Right atrium auricular region (tissue), 2 donors: ENCODE measurements around the gene CD300C. TPM values are rescaled to one million over a fixed set of nuclear protein-coding genes. Genes with fewer than 3 reads are reported as not detected.

ENCODE experiments used
- DNase-seq: peaks from one replicate; pipeline ENCODE4 v3.0.0-alpha.2; 2019; ENCODE audit warnings: low spot score
- H3K27ac ChIP-seq, 2 donors: fragments of 200-600 bp; sonication (generic); 1 replicate in 1 of 2; 2 replicates in 1 of 2; pipeline ENCODE4 v1.5.1; 2016 to 2019
- H3K27me3 ChIP-seq, 2 donors: fragments of 200-600 bp; sonication (generic); one replicate each; pipeline versions ENCODE4 v1.5.1 to v1.6.0; 2017 to 2019
- H3K36me3 ChIP-seq: fragments of 200-600 bp; sonication (generic); one replicate; pipeline ENCODE4 v1.5.1; 2016
- H3K4me1 ChIP-seq, 2 donors: fragments of 200-600 bp; sonication (generic); one replicate each; pipeline versions ENCODE4 v1.5.1 to v1.6.0; 2017 to 2019
- H3K4me3 ChIP-seq, 2 donors: fragments of 200-600 bp; sonication (generic); 1 replicate in 1 of 2; 2 replicates in 1 of 2; pipeline ENCODE4 v1.5.1; 2017 to 2019; ENCODE audit warnings: mild to moderate bottlenecking in 1 of 2, moderate library complexity in 1 of 2
- H3K9me3 ChIP-seq, 2 donors: fragments of 200-600 bp; sonication (generic); one replicate each; pipeline ENCODE4 v1.5.1; 2019
- total RNA-seq, 2 donors: library from RNA; depleted of rRNA; stranded (reverse); fragments of >200 nt; gene quantifications; one replicate each; pipeline ENCODE4 v1.1.0, GENCODE V29; 2016
- TF ChIP-seq, protein P1 (sequence below), 2 donors: fragments of 200-600 bp; sonication (generic); IDR thresholded peaks; one replicate each; pipeline ENCODE4 v1.5.1; 2019; ENCODE audit warnings: antibody characterized with exemption in 2 of 2

CD300C gene
- total RNA-seq, 2 donors from 2014 or later: 0.98 TPM; not detected in 1

DNA sequence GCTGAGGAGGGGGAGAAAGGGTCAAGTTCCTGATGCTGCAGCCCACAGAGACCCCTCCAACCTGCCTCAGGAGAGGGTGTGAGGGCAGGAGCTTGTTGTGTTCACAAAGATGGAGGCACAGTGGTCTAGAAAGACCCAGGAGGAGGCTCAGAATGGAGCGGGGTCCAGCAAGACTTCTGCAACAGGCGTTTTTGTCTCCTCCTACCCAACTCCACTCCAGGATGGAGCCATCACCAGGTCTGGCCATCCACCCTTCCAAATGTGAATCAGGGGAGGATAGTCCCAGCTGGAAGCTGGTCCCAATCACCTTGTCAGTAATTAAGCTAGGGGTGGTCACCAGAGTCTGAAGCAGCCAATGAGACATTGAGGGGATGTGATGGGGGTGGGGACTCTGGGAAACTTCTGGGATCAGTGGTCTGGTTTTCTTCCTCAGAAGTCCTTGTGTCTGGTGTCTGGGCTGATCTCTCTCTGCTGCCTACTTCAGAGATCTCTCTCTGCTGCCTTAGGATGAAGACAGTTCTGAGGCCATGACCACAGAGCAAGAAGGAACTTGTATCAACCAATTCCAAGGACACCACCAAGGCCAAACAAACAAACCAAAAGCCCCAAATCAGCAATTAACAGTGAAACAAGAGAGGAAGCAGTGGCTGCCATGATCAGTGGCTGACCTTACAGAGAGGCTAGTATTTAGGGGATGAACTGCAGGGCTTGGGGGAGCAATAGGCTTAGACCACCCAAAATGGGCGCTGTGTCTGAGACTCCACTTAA, 29.2 kb downstream of the CD300C start:
- no peaks in the 10 kb centered on the region for H3K36me3 ChIP-seq
- TF ChIP-seq, protein P1, sequence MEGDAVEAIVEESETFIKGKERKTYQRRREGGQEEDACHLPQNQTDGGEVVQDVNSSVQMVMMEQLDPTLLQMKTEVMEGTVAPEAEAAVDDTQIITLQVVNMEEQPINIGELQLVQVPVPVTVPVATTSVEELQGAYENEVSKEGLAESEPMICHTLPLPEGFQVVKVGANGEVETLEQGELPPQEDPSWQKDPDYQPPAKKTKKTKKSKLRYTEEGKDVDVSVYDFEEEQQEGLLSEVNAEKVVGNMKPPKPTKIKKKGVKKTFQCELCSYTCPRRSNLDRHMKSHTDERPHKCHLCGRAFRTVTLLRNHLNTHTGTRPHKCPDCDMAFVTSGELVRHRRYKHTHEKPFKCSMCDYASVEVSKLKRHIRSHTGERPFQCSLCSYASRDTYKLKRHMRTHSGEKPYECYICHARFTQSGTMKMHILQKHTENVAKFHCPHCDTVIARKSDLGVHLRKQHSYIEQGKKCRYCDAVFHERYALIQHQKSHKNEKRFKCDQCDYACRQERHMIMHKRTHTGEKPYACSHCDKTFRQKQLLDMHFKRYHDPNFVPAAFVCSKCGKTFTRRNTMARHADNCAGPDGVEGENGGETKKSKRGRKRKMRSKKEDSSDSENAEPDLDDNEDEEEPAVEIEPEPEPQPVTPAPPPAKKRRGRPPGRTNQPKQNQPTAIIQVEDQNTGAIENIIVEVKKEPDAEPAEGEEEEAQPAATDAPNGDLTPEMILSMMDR (IDR thresholded peaks at IDR 0.05): no peak
- no peaks in the 10 kb centered on the region for H3K27me3 ChIP-seq
- no peak overlapping the region for H3K27ac ChIP-seq
- DNase-seq: no peak
- H3K4me1 ChIP-seq: no peaks in the 10 kb centered on the region
- H3K4me3 ChIP-seq: no peak overlapping the region
- no peaks in the 10 kb centered on the region for H3K9me3 ChIP-seq

DNA sequence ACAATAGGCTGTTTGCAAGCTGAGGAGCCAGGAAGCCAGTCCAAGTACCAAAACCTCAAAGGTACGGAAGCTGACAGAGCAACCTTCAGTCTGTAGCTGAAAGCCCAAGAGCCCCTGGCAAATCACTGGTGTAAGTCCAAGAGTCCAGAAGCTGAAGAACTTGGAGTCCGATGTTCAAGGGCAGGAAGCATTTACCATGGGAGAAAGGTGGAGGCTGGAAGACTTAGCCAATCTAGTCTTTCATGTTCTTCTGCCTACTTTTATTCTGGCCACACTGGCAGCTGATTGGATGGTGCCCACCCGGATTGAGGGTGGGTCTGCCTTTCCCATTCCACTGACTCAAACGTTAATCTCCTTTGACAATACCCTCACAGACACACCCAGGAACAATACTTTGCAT, 30.0 kb downstream of the CD300C start:
- TF ChIP-seq, protein P1 (IDR thresholded peaks at IDR 0.05): no peak
- DNase-seq: no peak
- Histone ChIP-seq H3K4me1 (no peaks in the 10 kb centered on the region), H3K9me3 (no peaks in the 10 kb centered on the region), H3K27me3 (no peaks in the 10 kb centered on the region), H3K36me3 (no peaks in the 10 kb centered on the region), H3K4me3 (no peak overlapping the region), H3K27ac (no peak overlapping the region)

- Histone ChIP-seq H3K36me3 (no peaks in the 10 kb centered on the region), H3K9me3 (no peaks in the 10 kb centered on the region), H3K4me3 (no peak overlapping the region), H3K27ac (no peak overlapping the region), H3K27me3 (no peaks in the 10 kb centered on the region), H3K4me1 (no peaks in the 10 kb centered on the region)
- no peak for DNase-seq
- TF ChIP-seq, protein P1 (IDR thresholded peaks at IDR 0.05): no peak
Measured at GRCh38 chr17:74514632-74515334, 31.1 kb downstream of the CD300C start.

DNA sequence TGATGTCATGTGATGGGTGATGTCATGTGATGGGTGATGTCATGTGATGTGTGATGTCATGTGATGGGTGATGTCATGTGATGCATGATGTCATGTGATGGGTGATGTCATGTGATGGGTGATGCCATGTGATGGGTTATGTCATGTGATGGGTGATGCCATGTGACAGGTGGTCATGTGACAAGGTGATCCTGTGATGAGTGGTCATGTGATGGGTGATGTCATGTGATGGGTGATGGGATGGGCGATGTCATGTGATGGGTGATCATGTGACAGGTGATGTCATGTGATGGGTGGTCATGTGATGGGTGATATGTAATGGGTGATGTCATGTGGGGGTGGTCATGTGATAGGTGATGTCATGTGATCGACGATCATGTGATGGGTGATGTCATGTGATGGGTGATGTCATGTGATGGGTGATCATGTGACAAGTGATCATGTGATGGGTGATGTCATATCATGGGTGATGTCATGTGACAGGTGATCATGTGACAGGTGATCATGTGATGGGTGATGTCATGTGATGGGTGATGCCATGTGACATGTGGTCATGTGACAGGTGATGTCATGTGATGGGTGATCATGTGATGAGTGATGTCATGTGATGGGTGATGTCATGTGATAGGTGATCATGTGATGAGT, 31.8 kb downstream of the CD300C start:
- TF ChIP-seq, protein P1 (IDR thresholded peaks at IDR 0.05): no peak
- H3K4me1 ChIP-seq: no peaks in the 10 kb centered on the region
- no peak for DNase-seq
- H3K4me3 ChIP-seq: no peak overlapping the region
- H3K9me3 ChIP-seq: no peaks in the 10 kb centered on the region
- H3K36me3 ChIP-seq: no peaks in the 10 kb centered on the region
- H3K27ac ChIP-seq: no peak overlapping the region
- no peaks in the 10 kb centered on the region for H3K27me3 ChIP-seq

DNA sequence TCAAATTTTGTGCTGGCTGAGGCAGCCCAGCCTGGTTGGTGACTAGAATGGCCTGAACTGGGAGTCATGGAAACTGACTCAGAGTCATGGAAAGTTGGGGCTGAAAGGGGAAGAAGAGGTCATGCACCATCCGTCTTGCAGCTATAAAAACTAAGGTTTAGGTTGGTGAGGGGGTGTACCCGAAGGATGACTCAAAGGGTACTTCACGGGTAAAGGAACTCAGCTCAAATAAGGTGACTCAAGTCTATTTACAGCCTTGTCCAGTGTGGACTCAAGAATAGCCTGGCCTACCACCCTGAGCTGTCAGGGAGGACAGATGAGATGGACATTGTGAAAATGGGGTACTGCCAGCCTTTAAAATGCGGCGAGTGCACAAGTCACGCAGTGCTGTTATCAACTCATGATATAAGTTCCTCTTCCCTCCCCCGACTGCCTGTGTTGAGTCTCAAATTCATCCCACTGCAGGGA, 33.3 kb downstream of the CD300C start:
- Histone ChIP-seq H3K27me3 (no peaks in the 10 kb centered on the region), H3K4me1 (no peaks in the 10 kb centered on the region), H3K36me3 (no peaks in the 10 kb centered on the region), H3K9me3 (no peaks in the 10 kb centered on the region), H3K4me3 (no peak overlapping the region), H3K27ac (peak overlapping the region in 1 of 2 donors; percentile 24)
- peak; percentile 55 for DNase-seq
- TF ChIP-seq, protein P1 (IDR thresholded peaks at IDR 0.05): no peak
